ENCODE results near the gene OR2W3.
A peak's percentile ranks its signal among the peaks of the same experiment; 100 is the strongest.
"Not testable (repeated sequence)": the region's sequence is repeated elsewhere in the genome, so short reads cannot be mapped to it uniquely, and the experiment has no call there.

The OR2W3 gene

DNA sequence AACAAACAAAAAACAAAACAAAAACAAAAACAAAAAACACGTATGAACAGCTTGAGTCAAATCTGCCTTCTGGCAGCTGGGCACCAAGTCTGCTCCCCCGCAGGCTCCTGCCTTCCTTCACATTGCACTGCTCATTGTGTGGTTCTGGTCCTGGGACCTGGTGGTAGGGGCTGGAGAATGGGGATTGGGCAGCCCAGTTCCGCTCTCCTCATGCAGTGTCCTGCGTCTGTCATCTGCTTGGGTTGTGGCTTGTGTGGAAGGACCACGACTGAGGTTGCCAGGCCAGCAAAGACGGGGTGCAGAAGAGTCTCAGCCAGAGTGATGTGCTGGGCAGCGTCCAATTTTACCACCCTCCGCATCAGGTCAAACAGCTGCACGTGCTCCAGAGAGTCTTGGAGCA lies 40.4 kb downstream of the OR2W3 start:
- H3K4me1 ChIP-seq (ENCODE audit: control insufficient read depth, insufficient read depth, low read length): no peaks in the 10 kb centered on the region
- ChIA-PET POLR2A (no interaction called here), CTCF (no interaction called here)
- no peak overlapping the region for H3K4me3 ChIP-seq (ENCODE audit: low read depth, low read length)
- H3K27ac ChIP-seq (ENCODE audit: extremely low read depth, low read depth, low read length): no peak overlapping the region
- TF ChIP-seq ZNF501 (tag by site-specific recombination; IDR thresholded peaks at IDR 0.05) (no peak), WT1 (tag by site-specific recombination; IDR thresholded peaks at IDR 0.05) (no peak), ZNF37A (tag by site-specific recombination; IDR thresholded peaks at IDR 0.05) (no peak), ZNF654 (tag by site-specific recombination; IDR thresholded peaks at IDR 0.05; ENCODE audit: low read depth) (no peak), ZNF664 (tag by site-specific recombination; IDR thresholded peaks at IDR 0.05) (no peak), ZNF423 (tag by site-specific recombination; IDR thresholded peaks at IDR 0.05) (no peak)
- TF ChIP-seq, protein P1, sequence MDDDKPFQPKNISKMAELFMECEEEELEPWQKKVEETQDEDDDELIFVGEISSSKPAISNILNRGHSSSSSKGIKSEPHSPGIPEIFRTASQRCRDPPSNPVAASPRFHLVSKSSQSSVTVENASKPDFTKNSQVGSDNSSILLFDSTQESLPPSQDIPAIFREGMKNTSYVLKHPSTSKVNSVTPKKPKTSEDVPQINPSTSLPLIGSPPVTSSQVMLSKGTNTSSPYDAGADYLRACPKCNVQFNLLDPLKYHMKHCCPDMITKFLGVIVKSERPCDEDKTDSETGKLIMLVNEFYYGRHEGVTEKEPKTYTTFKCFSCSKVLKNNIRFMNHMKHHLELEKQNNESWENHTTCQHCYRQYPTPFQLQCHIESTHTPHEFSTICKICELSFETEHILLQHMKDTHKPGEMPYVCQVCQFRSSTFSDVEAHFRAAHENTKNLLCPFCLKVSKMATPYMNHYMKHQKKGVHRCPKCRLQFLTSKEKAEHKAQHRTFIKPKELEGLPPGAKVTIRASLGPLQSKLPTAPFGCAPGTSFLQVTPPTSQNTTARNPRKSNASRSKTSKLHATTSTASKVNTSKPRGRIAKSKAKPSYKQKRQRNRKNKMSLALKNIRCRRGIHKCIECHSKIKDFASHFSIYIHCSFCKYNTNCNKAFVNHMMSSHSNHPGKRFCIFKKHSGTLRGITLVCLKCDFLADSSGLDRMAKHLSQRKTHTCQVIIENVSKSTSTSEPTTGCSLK (tag by site-specific recombination; IDR thresholded peaks at IDR 0.05): no peak
- TF ChIP-seq, protein P2, sequence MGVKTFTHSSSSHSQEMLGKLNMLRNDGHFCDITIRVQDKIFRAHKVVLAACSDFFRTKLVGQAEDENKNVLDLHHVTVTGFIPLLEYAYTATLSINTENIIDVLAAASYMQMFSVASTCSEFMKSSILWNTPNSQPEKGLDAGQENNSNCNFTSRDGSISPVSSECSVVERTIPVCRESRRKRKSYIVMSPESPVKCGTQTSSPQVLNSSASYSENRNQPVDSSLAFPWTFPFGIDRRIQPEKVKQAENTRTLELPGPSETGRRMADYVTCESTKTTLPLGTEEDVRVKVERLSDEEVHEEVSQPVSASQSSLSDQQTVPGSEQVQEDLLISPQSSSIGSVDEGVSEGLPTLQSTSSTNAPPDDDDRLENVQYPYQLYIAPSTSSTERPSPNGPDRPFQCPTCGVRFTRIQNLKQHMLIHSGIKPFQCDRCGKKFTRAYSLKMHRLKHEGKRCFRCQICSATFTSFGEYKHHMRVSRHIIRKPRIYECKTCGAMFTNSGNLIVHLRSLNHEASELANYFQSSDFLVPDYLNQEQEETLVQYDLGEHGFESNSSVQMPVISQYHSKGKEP (tag by site-specific recombination; IDR thresholded peaks at IDR 0.05): no peak
- no peaks in the 10 kb centered on the region for H3K9me3 ChIP-seq (ENCODE audit: control insufficient read depth, insufficient read depth, low read depth, low read length)
- no peaks in the 10 kb centered on the region for H3K36me3 ChIP-seq (ENCODE audit: control insufficient read depth in 2 of 2, insufficient read depth in 1 of 2, low read length in 2 of 2)

DNA sequence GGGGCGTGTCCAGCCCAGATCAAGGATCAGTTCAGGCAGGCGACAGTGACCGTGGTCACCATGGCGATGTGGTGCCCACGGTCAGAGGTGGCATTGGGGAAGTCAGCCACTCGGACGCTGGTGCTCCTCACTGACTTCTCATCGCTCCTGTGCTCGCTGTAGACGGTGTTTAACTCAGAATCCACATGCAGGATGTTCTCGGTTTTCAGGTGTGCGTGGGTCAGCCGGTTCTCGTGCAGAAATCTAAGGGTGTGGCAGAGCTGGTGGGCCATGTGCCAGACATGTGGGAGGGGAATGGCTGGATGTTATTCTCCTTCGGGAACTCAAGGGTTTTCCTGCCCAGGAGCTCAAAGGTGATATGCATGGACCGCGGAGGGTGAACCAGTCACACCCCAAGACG lies 41.0 kb downstream of the OR2W3 start:
- TF ChIP-seq ZNF707 (tag by site-specific recombination; IDR thresholded peaks at IDR 0.05) (no peak), ZNF274 (IDR thresholded peaks at IDR 0.05; ENCODE audit: low read length) (no peak), ZNF274 (tag by site-specific recombination; IDR thresholded peaks at IDR 0.05; ENCODE audit: borderline replicate concordance) (no peak)
- H3K4me3 ChIP-seq (ENCODE audit: low read depth, low read length): no peak overlapping the region
- POLR2A ChIA-PET: no interaction called here
- H3K27ac ChIP-seq (ENCODE audit: extremely low read depth, low read depth, low read length): no peak overlapping the region
- no peaks in the 10 kb centered on the region for H3K36me3 ChIP-seq (ENCODE audit: control insufficient read depth in 2 of 2, insufficient read depth in 1 of 2, low read length in 2 of 2)
- no peaks in the 10 kb centered on the region for H3K4me1 ChIP-seq (ENCODE audit: control insufficient read depth, insufficient read depth, low read length)
- H3K9me3 ChIP-seq (ENCODE audit: control insufficient read depth, insufficient read depth, low read depth, low read length): no peaks in the 10 kb centered on the region
- CTCF ChIA-PET: interaction anchor here (0.6 kb wide), 1 partner anchor 37 kb away, joined by 3 read pairs; no protein-coding TSS in a partner anchor

DNA sequence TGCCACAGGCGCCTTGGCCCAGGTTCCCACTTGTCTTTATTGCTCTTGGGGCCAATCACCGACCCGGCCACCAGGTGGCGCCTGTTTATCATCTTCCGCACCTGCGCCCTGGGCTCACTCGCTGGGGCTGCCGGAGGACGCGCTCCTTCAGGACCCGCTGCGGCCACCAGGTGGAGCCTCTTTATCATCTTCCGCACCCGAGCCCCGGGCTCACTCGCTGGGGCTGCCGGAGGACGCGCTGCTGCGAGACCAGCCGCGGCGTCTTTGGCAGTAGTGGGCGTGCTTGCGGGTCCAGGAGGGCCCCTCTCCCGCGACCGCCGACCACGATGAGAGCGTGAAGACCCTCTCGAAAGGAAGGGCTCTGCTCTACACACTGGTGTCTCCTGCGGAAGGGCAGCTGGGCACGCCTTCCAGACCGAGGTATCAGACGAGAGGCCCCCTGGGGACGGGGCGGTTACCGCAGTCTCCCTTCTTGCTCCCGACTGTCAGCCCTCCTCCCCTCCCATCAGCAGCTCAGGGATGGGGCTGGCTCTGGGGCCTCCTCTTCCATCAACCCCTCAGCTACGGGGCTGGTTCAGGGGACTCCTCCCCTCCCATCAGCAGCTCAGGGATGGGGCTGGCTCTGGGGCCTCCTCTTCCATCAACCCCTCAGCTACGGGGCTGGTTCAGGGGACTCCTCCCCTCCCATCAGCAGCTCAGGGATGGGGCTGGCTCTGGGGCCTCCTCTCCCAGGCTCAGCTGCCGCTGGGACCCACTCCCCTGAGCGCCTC lies 41.8 kb downstream of the OR2W3 start:
- CTCF ChIA-PET: interaction anchor here (0.6 to 0.9 kb wide), 7 partner anchors 34 to 261 kb away, joined by 3 to 6 read pairs (median 3); no protein-coding TSS in a partner anchor

More for the DNA sequence above, 41.8 kb downstream of the OR2W3 start:
- H3K27ac ChIP-seq (ENCODE audit: extremely low read depth, low read depth, low read length); H3K9me3 ChIP-seq (ENCODE audit: control insufficient read depth, insufficient read depth, low read depth, low read length); H3K36me3 ChIP-seq (ENCODE audit: control insufficient read depth in 2 of 2, insufficient read depth in 1 of 2, low read length in 2 of 2); H3K4me1 ChIP-seq (ENCODE audit: control insufficient read depth, insufficient read depth, low read length); POLR2A ChIA-PET: not testable (repeated sequence)
- TF ChIP-seq, protein P3, sequence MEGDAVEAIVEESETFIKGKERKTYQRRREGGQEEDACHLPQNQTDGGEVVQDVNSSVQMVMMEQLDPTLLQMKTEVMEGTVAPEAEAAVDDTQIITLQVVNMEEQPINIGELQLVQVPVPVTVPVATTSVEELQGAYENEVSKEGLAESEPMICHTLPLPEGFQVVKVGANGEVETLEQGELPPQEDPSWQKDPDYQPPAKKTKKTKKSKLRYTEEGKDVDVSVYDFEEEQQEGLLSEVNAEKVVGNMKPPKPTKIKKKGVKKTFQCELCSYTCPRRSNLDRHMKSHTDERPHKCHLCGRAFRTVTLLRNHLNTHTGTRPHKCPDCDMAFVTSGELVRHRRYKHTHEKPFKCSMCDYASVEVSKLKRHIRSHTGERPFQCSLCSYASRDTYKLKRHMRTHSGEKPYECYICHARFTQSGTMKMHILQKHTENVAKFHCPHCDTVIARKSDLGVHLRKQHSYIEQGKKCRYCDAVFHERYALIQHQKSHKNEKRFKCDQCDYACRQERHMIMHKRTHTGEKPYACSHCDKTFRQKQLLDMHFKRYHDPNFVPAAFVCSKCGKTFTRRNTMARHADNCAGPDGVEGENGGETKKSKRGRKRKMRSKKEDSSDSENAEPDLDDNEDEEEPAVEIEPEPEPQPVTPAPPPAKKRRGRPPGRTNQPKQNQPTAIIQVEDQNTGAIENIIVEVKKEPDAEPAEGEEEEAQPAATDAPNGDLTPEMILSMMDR (tag by site-specific recombination; IDR thresholded peaks at IDR 0.05): peak; percentile 50
- TF ChIP-seq ZBTB20 (tag by site-specific recombination; IDR thresholded peaks at IDR 0.05): peak; percentile 25; the same call in 1 of the 2 replicates
- peak; percentile 18; the same call in 1 of the 2 replicates for TF ChIP-seq ZNF341 (tag by site-specific recombination; IDR thresholded peaks at IDR 0.05; ENCODE audit: low read depth)
- TF ChIP-seq ZIC2 (tag by site-specific recombination; IDR thresholded peaks at IDR 0.05): peak; percentile 17; the same call in 1 of the 2 replicates
- TF ChIP-seq ZNF654 (tag by site-specific recombination; IDR thresholded peaks at IDR 0.05; ENCODE audit: low read depth): peak; percentile 47
- TF ChIP-seq GLIS1 (tag by site-specific recombination; IDR thresholded peaks at IDR 0.05): peak; percentile 33; the same call in 1 of the 2 replicates
- TF ChIP-seq, protein P4, sequence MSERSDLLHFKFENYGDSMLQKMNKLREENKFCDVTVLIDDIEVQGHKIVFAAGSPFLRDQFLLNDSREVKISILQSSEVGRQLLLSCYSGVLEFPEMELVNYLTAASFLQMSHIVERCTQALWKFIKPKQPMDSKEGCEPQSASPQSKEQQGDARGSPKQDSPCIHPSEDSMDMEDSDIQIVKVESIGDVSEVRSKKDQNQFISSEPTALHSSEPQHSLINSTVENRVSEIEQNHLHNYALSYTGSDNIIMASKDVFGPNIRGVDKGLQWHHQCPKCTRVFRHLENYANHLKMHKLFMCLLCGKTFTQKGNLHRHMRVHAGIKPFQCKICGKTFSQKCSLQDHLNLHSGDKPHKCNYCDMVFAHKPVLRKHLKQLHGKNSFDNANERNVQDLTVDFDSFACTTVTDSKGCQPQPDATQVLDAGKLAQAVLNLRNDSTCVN (tag by site-specific recombination; optimal IDR thresholded peaks at IDR 0.05): peak; percentile 38
- TF ChIP-seq ZNF335 (tag by site-specific recombination; conservative IDR thresholded peaks at IDR 0.05): peak; percentile 45; the same call in 1 of the 2 replicates
- 0 out of 2 replicates have a peak, but pooled peaks have one; percentile 29 for TF ChIP-seq ZNF600 (tag by site-specific recombination; IDR thresholded peaks at IDR 0.05)
- H3K4me3 ChIP-seq (ENCODE audit: low read depth, low read length): peak overlapping the region; percentile 50

Measured in HEK293 (cell line).